ENCODE results near the gene AKAP12.

The AKAP12 gene

DNA sequence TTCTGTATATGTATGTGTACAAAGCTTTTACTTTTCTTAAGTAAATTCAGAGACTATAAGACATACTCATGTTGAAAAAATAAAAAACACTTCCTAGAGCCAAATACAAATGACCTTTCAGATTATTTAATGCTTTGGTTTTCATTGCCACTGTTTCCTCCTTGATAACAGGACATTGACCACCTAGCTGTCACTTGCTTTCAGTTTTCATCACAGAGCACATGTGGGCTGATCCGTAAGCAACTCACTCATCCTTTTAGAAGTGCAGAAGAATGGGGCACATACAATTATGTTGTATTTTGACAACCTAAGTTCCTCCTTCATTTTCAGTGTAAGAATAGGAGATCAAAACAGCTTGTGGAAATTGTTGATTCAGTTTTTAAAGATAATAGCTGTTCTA lies 145.4 kb downstream of the AKAP12 start:
- DNase-seq: no peak

DNA sequence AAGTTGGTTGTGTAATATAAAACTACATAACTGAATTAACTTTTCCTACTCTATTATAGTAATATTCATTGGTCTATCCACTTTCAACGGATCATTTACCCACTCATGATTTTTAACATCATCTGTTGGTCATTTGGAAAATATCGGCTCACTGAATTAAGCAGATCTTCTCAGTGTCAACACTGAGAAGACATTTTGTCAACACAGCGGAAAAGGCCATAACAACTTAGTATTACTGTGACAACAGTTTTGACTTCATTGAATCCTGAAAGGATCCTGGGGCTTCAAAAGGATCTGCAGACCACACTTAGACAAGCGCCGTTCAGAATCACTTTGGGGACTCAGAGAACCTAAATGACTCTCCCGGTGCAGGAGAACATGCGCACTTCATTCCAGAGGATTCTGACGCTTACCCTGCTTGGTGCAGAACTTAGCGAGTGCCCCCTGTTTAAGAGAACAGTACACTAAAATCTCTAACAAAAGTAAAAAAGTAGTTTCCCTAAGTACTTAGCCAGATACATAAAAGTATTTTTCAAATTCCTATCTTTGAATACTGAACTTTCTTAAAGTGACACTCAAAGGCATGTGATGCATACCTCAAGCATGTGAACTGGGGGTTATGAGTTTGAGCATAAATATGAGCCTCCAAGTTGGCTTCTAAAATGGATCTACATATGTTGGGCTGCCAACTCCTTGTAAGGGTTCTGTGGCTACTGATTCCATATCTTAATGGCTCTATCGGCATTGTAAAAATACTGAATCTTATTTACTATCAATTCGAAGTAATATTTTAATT lies 147.6 kb downstream of the AKAP12 start:
- DNase-seq: peak; percentile 85

DNA sequence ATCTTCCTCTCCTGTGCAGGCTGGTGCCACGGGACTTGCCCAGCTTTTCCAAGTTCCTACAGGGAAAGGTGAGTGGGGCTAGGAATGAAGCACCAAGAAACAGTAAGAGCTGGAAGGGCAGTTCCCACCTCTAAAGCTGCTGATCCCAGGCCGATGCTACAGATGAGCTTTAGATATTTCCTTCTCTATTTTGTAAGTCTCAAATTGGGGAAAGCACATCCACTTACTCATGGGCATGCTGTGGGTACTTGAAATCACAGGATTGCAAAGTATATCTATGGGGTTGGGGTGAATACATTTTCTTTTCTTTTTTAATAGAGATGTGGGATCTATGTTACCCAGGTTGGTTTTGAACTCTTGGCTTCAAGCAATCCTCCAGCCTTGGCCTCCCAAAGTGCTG lies 148.5 kb downstream of the AKAP12 start:
- no peak for DNase-seq

DNA sequence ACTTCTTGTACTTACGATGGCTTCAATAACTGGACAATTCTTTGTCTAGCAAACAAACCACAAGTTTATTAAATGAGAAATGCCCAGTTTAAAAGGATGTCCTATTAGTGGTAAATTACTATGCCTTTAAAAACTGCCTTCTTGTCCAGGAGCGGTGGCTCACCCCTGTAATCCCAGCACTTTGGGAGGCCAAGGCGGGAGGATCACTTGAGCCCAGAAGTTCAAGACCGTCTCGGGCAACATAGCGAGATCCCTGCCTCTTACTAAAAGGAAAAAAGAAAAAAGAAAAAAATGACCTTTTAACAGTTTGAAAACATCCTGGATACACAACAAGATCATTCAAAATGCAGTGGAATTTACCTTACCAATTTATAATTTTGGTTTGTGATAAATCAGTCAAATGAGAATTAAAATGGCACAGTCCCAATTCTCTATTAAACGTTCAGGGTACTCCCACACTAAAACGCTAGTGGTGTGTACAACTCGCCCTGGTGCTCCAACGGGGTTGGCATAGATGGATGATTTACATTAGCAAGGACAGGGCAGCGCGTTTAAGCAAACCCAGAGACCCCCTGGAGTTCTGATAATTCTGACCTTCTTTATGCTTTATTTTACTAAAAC lies 149.3 kb downstream of the AKAP12 start:
- DNase-seq: no peak

DNA sequence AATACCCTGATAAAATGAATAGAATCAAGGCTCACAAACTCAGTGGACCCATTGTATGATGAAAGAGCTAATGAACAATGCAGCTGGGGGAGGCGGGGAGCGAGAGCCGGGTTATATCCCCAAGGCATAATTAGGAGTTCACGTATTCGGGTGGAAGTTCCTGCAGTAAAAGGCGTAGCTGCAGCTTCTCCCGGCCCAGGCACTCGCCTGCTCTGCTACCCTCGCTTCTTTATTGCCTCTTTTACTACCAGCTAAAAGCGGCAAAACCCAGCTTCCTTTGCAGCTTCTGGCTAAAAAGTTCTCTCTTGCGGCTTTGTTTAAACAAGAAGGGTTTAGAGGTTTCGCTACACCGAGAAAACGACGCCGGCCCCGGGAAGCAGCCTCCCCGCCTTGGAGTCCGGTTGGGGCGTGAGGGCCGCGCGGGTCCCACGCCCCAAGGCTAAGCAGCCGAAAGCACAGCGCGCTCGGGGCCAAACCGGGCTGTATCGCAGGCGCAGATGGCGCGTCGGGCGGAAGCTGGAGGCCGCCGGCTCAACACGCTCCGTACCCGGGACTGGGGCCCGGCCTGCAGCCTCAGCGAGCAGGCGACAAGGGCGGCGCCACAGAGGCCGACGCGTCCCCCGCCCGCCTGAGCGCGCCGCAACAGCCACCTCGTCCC lies 150.0 kb downstream of the AKAP12 start:
- DNase-seq: peak; percentile 83

DNA sequence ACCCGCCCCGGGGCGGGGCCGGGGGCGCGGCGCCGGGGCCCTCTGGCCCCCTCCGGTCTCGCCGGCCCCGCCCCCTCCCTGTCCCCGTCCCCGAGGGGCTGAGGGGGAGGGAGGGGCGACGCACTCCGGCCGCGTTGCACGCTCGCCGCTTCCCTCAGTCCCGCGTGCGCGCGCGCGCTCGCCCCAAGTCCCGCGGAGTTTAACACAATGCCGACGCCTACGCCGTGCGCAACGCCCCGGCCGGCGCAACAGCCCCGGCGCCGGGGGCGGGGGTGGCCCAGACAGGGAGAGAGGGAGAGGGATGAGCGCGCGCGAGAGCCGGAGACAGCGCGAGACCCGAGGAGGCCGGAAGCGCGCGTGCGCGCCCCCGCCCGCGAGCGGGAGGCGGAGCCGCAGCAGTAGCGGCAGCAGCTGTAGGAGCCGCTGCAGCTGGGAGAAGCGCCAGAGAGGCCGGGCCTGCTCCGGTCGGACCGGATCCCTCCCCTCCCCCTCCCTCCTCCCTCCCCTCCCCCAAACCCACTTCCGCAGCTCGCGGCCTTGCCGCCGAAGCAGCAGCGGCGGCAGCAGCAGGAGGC lies 150.6 kb downstream of the AKAP12 start:
- DNase-seq: peak; percentile 100

DNA sequence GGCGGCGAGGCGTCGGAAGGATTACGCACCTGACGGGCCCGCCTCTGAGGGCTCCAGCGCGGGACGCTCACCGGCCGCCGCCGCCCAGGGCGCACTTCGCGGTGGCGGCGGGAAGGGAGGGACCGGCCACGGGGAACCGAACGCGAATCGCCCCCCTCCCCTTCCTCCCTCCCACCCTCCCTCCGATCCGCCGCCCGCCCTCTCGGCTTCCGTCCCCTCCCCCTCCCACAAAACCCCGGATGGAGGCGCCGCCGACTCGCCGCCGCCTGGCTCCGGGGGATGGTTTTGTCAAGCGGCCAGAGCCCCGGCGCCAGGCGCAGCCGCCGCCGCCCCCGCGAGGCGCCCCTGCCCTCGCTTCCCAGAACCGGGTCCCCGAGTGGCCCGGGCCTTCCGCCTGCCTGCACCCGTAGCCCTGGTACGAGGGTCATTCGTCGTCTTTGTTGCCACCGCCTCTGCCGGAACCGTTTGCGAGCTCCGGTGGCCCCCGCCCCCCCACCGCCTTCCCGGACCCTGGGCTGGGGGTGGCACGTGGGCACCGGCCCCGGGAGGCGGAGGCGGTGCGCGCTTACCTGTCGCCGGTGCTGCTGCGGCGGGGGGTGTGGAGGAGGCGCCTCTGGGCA lies 151.2 kb downstream of the AKAP12 start:
- DNase-seq: peak; percentile 78

DNA sequence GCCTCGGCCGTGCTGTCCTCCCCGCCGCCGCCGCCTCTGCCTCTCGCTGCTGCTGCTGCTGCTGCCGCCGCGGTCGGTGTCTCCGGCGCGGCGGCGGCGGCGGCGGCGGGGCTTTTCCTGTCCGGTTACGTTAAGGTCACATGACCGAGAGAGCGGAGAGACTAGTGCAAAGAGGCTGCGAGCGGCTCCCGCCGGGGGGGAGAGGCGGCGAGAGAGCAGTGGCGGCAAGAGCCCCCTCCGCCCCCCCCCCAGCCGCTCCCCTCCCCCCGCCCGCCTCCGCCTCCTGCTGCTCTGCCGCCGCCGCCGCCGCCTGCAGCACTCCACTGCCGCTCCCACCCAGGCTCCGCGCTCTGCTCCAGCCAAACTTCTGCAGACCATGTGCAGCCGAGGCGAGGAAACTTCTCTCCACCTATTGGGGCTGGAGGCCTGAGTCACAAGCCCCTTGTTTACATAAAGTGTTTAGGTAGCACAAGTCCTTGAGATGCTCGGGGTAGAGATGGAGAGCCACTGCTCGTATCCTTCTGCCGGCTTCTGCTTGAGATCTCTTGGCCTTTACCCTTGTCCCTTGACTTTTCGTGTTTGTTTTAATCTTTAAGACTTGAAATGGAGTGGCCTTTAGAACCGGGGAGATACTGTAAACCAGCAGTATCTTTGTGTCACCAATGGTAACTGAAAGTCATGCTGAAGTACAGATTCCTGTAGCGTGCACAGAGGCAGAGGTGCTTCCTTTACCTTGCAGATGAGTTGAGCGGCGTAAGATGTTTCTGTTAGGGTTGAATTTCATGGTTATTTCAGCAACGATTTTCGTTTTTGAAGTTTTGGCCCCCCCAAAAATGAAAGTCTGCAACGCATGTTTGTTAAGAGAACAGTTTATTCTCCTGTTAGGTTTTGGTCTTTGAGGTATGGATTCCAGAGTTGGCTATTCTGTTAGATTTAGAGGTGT lies 152.0 kb downstream of the AKAP12 start, which contains the start of gene ZBTB2:
Gene ZBTB2 (minus strand): TSS at position 89 of the 943 bp plus-strand sequence. CDS start 17,922 bp downstream, outside the sequence.
- DNase-seq: peak; percentile 74

DNA sequence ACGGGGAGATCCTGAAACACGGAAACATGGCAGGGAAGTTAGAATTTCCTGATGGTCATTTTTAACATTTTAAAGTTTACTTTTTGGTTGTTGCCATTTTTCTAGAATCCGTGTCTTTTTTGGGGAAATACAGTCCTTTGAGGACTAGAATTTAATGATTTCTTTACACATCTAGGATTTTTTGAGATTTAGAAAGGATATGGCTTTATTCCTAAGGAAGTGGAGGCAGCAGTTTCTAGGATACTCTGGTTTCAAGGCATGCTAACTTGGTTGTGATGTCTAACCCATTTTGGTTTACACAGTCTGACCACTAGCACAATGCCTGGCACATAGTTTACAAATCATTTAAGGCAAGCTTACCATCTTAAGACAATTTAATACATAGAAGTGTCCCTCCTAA lies 152.7 kb downstream of the AKAP12 start:
- no peak for DNase-seq

DNA sequence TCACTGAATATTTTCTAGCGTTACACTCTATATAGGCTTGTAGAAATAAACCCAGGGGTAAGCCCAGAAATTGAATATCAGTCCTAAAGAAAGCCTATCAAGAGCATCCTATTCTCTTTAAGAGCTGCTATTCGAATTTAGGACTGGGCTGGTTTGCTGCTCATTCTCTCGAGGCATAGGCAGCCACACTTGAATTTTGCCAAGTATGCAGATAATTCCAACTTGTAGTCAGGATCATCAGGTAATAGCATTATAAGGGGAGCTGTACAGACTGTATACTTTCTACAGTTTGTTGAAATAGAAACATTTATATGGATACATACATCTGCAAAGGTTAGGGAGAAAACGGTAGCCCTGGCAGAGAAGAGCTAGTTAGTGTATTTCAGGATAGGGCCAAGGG lies 153.6 kb downstream of the AKAP12 start:
- DNase-seq: no peak

DNA sequence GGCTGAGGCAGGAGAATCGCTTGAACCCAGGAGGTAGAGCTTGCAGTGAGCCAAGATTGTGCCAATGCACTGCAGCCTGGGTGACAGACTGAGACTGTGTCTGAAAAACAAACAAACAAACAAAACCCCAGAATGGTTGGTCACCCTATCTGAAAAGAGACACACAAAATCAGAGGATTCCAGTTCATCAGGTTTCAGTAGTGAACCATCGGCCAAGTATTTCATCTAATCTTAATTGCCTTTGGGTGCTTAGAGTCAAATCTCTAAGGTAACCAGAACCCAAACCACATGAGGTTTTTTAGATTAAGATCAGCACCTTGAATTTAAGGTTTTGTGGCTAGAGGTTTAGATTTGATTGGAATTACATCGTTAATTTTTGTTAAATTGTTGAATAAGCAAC lies 159.9 kb downstream of the AKAP12 start:
- DNase-seq: no peak

DNA sequence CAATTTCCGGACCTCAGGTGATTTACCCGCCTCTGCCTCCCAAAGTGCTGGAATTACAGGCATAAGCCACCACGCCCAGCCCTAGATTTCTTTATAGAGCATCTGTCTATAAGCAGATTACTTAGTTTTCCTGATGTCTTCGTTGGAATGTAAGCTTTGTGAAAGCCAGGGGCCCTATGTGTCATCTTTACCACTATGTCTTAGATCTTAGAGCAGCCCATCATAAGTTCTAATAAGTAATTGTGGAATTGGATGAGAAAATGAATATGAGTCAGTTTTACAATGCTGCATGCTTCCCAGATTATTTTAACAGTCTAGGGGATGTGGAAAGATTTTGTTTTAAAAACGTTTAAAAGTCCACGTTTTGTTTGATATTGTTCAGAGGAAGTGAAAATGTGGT lies 160.7 kb downstream of the AKAP12 start:
- DNase-seq: peak; percentile 72

DNA sequence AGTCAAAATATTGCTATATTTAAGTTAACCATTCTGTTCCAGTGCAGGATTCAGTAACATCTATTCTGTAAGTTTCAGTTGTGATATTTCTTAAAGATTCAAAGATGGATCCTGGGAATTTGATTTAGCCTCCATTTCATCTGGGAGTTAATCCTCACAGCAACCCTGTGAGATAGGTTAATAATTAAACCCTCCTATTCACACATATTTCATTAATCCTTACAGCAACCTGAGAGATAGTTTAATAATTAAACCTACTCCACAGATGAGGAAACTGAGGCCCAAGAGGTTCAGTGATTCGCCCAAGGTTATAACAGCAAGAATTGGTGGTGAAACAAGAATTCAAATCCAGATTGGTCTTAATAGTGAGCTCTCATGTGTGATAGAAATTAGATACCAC lies 162.5 kb downstream of the AKAP12 start:
- DNase-seq: no peak

DNA sequence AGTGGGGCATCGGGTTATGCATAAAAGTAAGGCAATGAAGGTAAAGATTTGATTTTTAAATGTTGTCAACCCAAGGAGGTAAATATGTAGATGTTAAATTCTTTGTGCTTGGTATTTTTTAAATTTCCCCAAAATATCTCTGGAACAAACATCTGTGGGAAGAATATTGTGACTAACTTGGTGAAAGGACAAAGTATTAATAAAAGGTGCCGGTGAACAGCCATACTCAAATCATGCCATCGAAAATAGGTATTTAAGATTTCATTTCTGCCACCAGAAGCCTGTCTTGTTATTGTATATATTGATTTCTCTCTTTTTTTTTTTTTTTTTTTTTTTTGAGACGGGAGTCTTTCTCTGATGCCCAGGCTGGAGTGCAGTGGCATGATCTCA lies 164.1 kb downstream of the AKAP12 start:
- DNase-seq: no peak

All from fibroblast of skin of abdomen (primary cell).